Transverse colon (tissue), 4 donors: ENCODE data around the gene LATS2. TPM values are rescaled to one million over a fixed set of nuclear protein-coding genes. Genes with fewer than 3 reads are reported as not detected.
"Not testable (repeated sequence)": the region's sequence is repeated elsewhere in the genome, so short reads cannot be mapped to it uniquely, and the experiment has no call there.

Experiments used
- DNase-seq: peaks from one replicate; pipeline ENCODE4 v3.0.0-alpha.2; 2019
- H3K27ac ChIP-seq, 4 donors: fragments of 200-600 bp; sonication (generic); 2 replicates each; pipeline ENCODE4 v1.5.1; 2016 to 2018; ENCODE audit warnings: inconsistent platforms in 4 of 4
- H3K27me3 ChIP-seq: fragments of 200-600 bp; sonication (generic); 2 replicates; pipeline ENCODE4 v1.5.1; 2017; ENCODE audit warnings: inconsistent platforms
- H3K36me3 ChIP-seq, 4 donors: fragments of 200-600 bp; sonication (generic); 2 replicates each; pipeline ENCODE4 v1.5.1; 2017 to 2019; ENCODE audit warnings: inconsistent platforms in 4 of 4
- H3K4me1 ChIP-seq, 4 donors: fragments of 200-600 bp; sonication (generic); 2 replicates each; pipeline ENCODE4 v1.5.1; 2017 to 2020; ENCODE audit warnings: inconsistent platforms in 4 of 4
- H3K4me3 ChIP-seq, 4 donors: fragments of 200-600 bp; sonication (generic); 1 replicate in 1 of 4; 2 replicates in 3 of 4; pipeline versions ENCODE4 v1.5.1 to v1.6.1; 2017 to 2019; ENCODE audit warnings: inconsistent platforms in 4 of 4
- H3K9me3 ChIP-seq, 2 donors: fragments of 200-600 bp; sonication (generic); 2 replicates each; pipeline ENCODE4 v1.5.1; 2017 to 2019; ENCODE audit warnings: inconsistent platforms in 2 of 2
- EP300 ChIP-seq: sonication (generic); formaldehyde crosslinking; IDR thresholded peaks from one replicate; pipeline ENCODE4 v1.6.1; 2017; ENCODE audit warnings: antibody characterized with exemption, low read depth
- POLR2A ChIP-seq: fragments of 450-650 bp; IDR thresholded peaks from one replicate; pipeline ENCODE4 v1.6.1; 2016; ENCODE audit warnings: antibody characterized with exemption, mild to moderate bottlenecking, moderate library complexity
- POLR2AphosphoS5 ChIP-seq, 3 donors: sonication (generic); formaldehyde crosslinking; IDR thresholded peaks; one replicate each; pipeline ENCODE4 v1.6.1; 2016; ENCODE audit warnings: antibody characterized with exemption in 3 of 3
- WGBS, 2 donors: methylation state at CpG; one replicate each; pipeline ENCODE4 v1.1.5; 2018; ENCODE audit warnings: low coverage in 1 of 2; 5-methylcytosine and 5-hydroxymethylcytosine counted together
- in situ Hi-C, 4 donors: fragments of 200-750 bp; cut with MboI; loops; one replicate each; pipeline versions ENCODE4 v1.15.0 to v1.15.1; 2017; ENCODE audit warnings: low sequenced_read_pairs in 3 of 4, low pct_ligation_motif_present in 1 of 4, low pct_unique_long_range_greater_than_20kb in 1 of 4
- intact Hi-C: fragments of 100-400 bp; cut with DNase I; formaldehyde crosslinking; loops from one replicate; pipeline ENCODE4 v1.15.1; 2023; ENCODE audit warnings: low total_unique reads
- total RNA-seq, 4 donors: library from RNA; depleted of rRNA; stranded (reverse); fragments of >200 nt; gene quantifications; one replicate each; pipeline ENCODE4 v1.1.0, GENCODE V29; 2016
- TF ChIP-seq, protein P1 (sequence below), 5 experiments: fragments of 200-600 bp in 3 of 5; fragments of 450-650 bp in 2 of 5; sonication (generic) in 3 of 5; IDR thresholded peaks; 1 replicate in 2 of 5; 2 replicates in 3 of 5; pipeline ENCODE4 v1.5.1; 2016 to 2017; ENCODE audit warnings: antibody characterized with exemption in 5 of 5, inconsistent platforms in 3 of 5, mild to moderate bottlenecking in 2 of 5, moderate library complexity in 1 of 5

LATS2 gene
- total RNA-seq, 4 donors from 2014 or later: 8.9 to 15.7 (median 12.5) TPM

DNA sequence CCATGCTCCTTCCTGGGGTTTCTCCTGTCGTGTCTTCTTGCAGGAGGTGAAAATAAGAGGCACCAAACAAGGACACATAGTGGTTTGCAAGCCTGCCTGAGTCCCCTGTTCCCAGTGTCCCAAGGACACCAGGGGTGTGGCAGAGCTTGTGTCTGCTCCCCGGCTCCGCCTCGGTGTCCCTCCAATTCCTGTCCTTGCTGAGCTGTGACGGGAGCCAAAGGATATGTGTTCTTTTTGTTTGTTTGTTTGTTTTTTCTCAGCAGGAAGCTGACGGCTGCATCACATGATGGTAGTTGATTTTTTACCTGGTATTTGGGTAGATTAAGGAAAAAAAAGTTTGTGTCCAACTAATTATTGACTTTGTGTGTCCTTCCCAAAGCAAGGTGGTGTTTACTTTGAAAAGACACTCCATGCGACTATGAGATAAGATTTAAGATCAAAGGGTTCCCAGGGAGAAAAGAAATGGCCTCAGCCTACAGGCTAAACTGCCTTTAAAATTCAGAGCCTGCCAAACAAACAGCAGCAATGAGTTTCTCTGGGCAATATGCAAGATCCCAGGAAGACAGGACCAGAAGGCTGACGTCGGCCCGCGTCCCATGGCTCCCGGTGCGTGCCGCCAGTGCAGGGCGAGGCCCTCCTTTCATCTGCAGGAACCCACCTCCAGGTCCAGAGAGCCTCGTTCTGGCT, 108.0 kb downstream of the LATS2 start:
- no peaks in the 10 kb centered on the region for H3K36me3 ChIP-seq
- peaks cover 14% of the 10 kb centered on the region for H3K27me3 ChIP-seq
- H3K9me3 ChIP-seq: no peaks in the 10 kb centered on the region
- TF ChIP-seq POLR2A (no peak), POLR2AphosphoS5 (IDR thresholded peaks at IDR 0.05) (no peak), EP300 (no peak)
- TF ChIP-seq, protein P1, sequence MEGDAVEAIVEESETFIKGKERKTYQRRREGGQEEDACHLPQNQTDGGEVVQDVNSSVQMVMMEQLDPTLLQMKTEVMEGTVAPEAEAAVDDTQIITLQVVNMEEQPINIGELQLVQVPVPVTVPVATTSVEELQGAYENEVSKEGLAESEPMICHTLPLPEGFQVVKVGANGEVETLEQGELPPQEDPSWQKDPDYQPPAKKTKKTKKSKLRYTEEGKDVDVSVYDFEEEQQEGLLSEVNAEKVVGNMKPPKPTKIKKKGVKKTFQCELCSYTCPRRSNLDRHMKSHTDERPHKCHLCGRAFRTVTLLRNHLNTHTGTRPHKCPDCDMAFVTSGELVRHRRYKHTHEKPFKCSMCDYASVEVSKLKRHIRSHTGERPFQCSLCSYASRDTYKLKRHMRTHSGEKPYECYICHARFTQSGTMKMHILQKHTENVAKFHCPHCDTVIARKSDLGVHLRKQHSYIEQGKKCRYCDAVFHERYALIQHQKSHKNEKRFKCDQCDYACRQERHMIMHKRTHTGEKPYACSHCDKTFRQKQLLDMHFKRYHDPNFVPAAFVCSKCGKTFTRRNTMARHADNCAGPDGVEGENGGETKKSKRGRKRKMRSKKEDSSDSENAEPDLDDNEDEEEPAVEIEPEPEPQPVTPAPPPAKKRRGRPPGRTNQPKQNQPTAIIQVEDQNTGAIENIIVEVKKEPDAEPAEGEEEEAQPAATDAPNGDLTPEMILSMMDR (IDR thresholded peaks at IDR 0.05): no peak
- in situ Hi-C loops (no loop called here), intact Hi-C loops (no loop called here)
- H3K4me1 ChIP-seq: no peaks in the 10 kb centered on the region
- H3K27ac ChIP-seq: no peak overlapping the region
- H3K4me3 ChIP-seq: no peak overlapping the region
- no peak for DNase-seq
- 15 to 52% methylated on average over 2 to 16 of the region's 16 CpGs for WGBS, 2 donors

DNA sequence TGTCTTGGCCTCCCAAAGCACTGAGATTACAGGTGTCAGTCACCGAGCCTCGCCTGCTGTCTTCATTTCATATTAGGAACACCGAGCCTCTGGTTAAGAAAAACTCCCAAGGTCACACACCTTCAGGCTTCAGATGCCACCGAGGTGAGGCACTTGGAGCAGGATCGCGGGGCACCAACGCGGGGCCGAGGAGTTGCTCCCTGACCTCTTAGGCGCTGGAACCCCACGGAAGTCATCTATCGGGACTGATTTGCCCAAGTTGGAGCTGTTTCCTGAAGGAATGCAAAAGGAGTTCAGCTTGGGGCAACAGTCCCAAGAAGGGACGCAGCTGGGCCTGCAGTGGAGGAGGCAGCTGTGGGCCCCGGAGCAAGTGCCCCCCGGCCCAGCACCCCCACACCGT, 108.5 kb downstream of the LATS2 start:
- 82% methylated on average over 16 of the region's 16 CpGs; no CpG with 5 or more reads in 1 of the 2 donors for WGBS, 2 donors
- Histone ChIP-seq H3K9me3 (no peaks in the 10 kb centered on the region), H3K4me1 (no peaks in the 10 kb centered on the region), H3K4me3 (no peak overlapping the region), H3K27me3 (peaks cover 14% of the 10 kb centered on the region), H3K36me3 (no peaks in the 10 kb centered on the region), H3K27ac (no peak overlapping the region)
- in situ Hi-C loops: no loop called here
- DNase-seq: no peak
- intact Hi-C loops: no loop called here
- no peak for TF ChIP-seq EP300

DNA sequence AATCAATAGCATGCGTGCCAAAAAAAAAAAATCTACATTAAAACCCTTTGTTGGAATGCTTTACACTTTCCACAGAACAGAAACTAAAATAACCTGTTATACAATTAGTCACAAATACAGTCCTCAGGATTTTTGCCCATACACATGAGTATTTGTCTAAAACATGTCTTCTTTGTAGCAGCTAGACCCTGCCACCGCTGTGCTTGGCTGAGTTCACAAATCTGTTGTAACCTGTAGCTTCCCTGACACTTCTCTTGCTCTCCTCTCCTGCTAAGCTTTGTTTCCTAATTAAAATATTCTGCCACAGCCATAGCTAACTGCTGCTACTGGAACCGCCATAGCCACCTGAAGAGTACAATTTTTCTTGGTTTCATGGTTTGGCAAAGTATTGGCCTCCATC, 113.4 kb downstream of the LATS2 start:
- intact Hi-C loops: loop anchor here (10.0 kb wide), 2 partner anchors 117 to 187 kb away; partner anchors contain the start of gene LATS2
- DNase-seq, H3K9me3 ChIP-seq, H3K27ac ChIP-seq, H3K4me3 ChIP-seq, H3K36me3 ChIP-seq, H3K27me3 ChIP-seq: not testable (repeated sequence)
- WGBS, 2 donors: 86 to 89% methylated on average over 3 of the region's 3 CpGs
- in situ Hi-C loops: loop anchor here (10.0 to 25.0 kb wide), 5 partner anchors 187 to 761 kb away; partner anchors contain the start of gene GJB2 (in 1 of the 4)
- H3K4me1 ChIP-seq: peaks cover 0 to 11% (median 6%) of the 10 kb centered on the region in 4 donors

DNA sequence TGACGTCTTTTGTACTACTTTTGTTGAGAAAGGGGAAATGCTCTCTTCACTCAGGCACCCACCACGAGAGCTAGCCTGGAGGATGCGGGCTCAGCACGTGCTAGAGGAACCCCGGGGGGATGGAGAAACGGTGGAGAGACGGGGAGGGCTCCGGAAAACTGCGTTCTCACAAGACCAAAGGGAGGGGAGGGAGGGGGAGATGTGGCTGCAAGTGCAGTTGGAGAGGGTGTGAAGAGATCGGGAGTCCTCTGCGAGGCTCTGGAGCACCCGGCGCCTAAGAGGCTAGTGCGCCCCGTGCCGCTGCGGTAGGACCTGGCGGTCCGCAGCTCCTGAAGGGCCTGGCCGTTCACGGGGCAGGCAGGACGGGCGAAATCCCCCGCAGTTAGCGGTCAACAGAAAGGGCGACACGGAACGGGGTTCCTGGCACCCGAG, 115.4 kb downstream of the LATS2 start:
- H3K4me3 ChIP-seq: peak overlapping the region in 1 of 4 donors; percentile 18

More for the DNA sequence above, 115.4 kb downstream of the LATS2 start:
- Histone ChIP-seq H3K27ac (no peak overlapping the region), H3K27me3 (peaks cover 8% of the 10 kb centered on the region), H3K36me3 (no peaks in the 10 kb centered on the region), H3K4me1 (peaks cover 0 to 16% (median 10%) of the 10 kb centered on the region in 4 donors), H3K9me3 (no peaks in the 10 kb centered on the region)
- WGBS, 2 donors: 50 to 51% methylated on average over 4 to 29 of the region's 29 CpGs
- intact Hi-C loops (loop anchor here (10.0 kb wide), 2 partner anchors 119 to 189 kb away; partner anchors contain the start of gene LATS2), in situ Hi-C loops (loop anchor here (10.0 to 25.0 kb wide), 5 partner anchors 189 to 759 kb away; partner anchors contain the start of gene GJB2 (in 1 of the 4))
- peak; percentile 22 for DNase-seq
- TF ChIP-seq POLR2AphosphoS5 (IDR thresholded peaks at IDR 0.05) (no peak), EP300 (no peak), POLR2A (no peak)
- TF ChIP-seq, protein P1 (IDR thresholded peaks at IDR 0.05): no peak
